IPS-20b (cell line): ENCODE data around the gene LAP3.

Source experiments
- H3K27ac ChIP-seq: one replicate; pipeline ENCODE4 v1.5.1; 2013; ENCODE audit warnings: low read length
- H3K27me3 ChIP-seq: 2 replicates; pipeline ENCODE4 v1.6.1; 2013; ENCODE audit warnings: mild to moderate bottlenecking, low read length, inconsistent platforms; ENCODE audit not compliant: insufficient read depth
- H3K36me3 ChIP-seq: 2 replicates; pipeline ENCODE4 v1.6.1; 2013; ENCODE audit warnings: low read depth, mild to moderate bottlenecking, inconsistent platforms, low read length, moderate library complexity; ENCODE audit not compliant: insufficient read depth
- H3K4me1 ChIP-seq: 2 replicates; pipeline ENCODE4 v1.6.1; 2013; ENCODE audit warnings: mild to moderate bottlenecking, control low read depth, inconsistent platforms, low read length, moderate library complexity; ENCODE audit not compliant: insufficient read depth
- H3K4me3 ChIP-seq: 2 replicates; pipeline ENCODE4 v1.5.1; 2013; ENCODE audit warnings: mild to moderate bottlenecking, low read length, inconsistent platforms
- H3K9ac ChIP-seq: 2 replicates; pipeline ENCODE4 v1.6.1; 2013; ENCODE audit warnings: low read depth, mild to moderate bottlenecking, inconsistent platforms, low read length, moderate library complexity
- H3K9me3 ChIP-seq: 2 replicates; pipeline ENCODE4 v1.6.1; 2013; ENCODE audit warnings: mild to moderate bottlenecking, low read depth, low read length, inconsistent platforms; ENCODE audit not compliant: insufficient read depth

The LAP3 gene

GRCh38 chr4:17630228-17630627, 53.2 kb downstream of the LAP3 start:
- no peaks in the 10 kb centered on the region for H3K9me3 ChIP-seq
- no peaks in the 10 kb centered on the region for H3K4me1 ChIP-seq
- no peak overlapping the region for H3K27ac ChIP-seq
- no peak overlapping the region for H3K4me3 ChIP-seq
- peaks cover 99% of the 10 kb centered on the region for H3K36me3 ChIP-seq
- H3K9ac ChIP-seq, result no peak overlapping the region
- no peaks in the 10 kb centered on the region for H3K27me3 ChIP-seq

- H3K9me3 ChIP-seq, result no peaks in the 10 kb centered on the region
- no peak overlapping the region for H3K9ac ChIP-seq
- H3K27me3 ChIP-seq, result no peaks in the 10 kb centered on the region
- peaks cover 73% of the 10 kb centered on the region for H3K36me3 ChIP-seq
- H3K27ac ChIP-seq, result no peak overlapping the region
- no peaks in the 10 kb centered on the region for H3K4me1 ChIP-seq
- H3K4me3 ChIP-seq, result no peak overlapping the region
Measured at GRCh38 chr4:17633600-17633999, 56.6 kb downstream of the LAP3 start.

GRCh38 chr4:17635056-17635455, 58.1 kb downstream of the LAP3 start:
- no peak overlapping the region for H3K27ac ChIP-seq
- no peaks in the 10 kb centered on the region for H3K9me3 ChIP-seq
- no peak overlapping the region for H3K9ac ChIP-seq
- H3K4me1 ChIP-seq, result no peaks in the 10 kb centered on the region
- H3K27me3 ChIP-seq, result no peaks in the 10 kb centered on the region
- H3K4me3 ChIP-seq, result no peak overlapping the region
- H3K36me3 ChIP-seq, result peaks cover 58% of the 10 kb centered on the region

- Histone ChIP-seq H3K9ac (no peak overlapping the region), H3K9me3 (no peaks in the 10 kb centered on the region), H3K27ac (no peak overlapping the region), H3K4me3 (no peak overlapping the region), H3K27me3 (no peaks in the 10 kb centered on the region), H3K36me3 (peaks cover 46% of the 10 kb centered on the region), H3K4me1 (no peaks in the 10 kb centered on the region)
Measured at GRCh38 chr4:17636341-17636695, 59.3 kb downstream of the LAP3 start.

GRCh38 chr4:17636696-17637622, 60.0 kb downstream of the LAP3 start:
- peaks cover 40% of the 10 kb centered on the region for H3K36me3 ChIP-seq
- H3K27me3 ChIP-seq, result peaks cover under 1% of the 10 kb centered on the region; the same call in 1 of the 2 replicates
- H3K27ac ChIP-seq, result no peak overlapping the region
- H3K4me3 ChIP-seq, result no peak overlapping the region
- H3K9me3 ChIP-seq, result no peaks in the 10 kb centered on the region
- no peaks in the 10 kb centered on the region for H3K4me1 ChIP-seq
- H3K9ac ChIP-seq, result no peak overlapping the region

GRCh38 chr4:17639136-17639535, 62.1 kb downstream of the LAP3 start:
- Histone ChIP-seq H3K9ac (no peak overlapping the region), H3K9me3 (no peaks in the 10 kb centered on the region), H3K27me3 (peaks cover 18% of the 10 kb centered on the region), H3K27ac (no peak overlapping the region), H3K4me3 (no peak overlapping the region), H3K36me3 (peaks cover 18% of the 10 kb centered on the region), H3K4me1 (no peaks in the 10 kb centered on the region)

GRCh38 chr4:17642398-17642783, 65.4 kb downstream of the LAP3 start:
- H3K27me3 ChIP-seq, result peaks cover 18% of the 10 kb centered on the region
- H3K27ac ChIP-seq, result no peak overlapping the region
- H3K36me3 ChIP-seq, result no peaks in the 10 kb centered on the region
- no peak overlapping the region for H3K9ac ChIP-seq
- no peaks in the 10 kb centered on the region for H3K9me3 ChIP-seq
- H3K4me3 ChIP-seq, result peak overlapping the region; percentile 54; the same call in 1 of the 2 replicates
- no peaks in the 10 kb centered on the region for H3K4me1 ChIP-seq

GRCh38 chr4:17646693-17647092, 69.7 kb downstream of the LAP3 start:
- Histone ChIP-seq H3K4me1 (no peaks in the 10 kb centered on the region), H3K9me3 (no peaks in the 10 kb centered on the region), H3K27ac (no peak overlapping the region), H3K36me3 (no peaks in the 10 kb centered on the region), H3K4me3 (no peak overlapping the region), H3K9ac (no peak overlapping the region), H3K27me3 (peaks cover 18% of the 10 kb centered on the region)

- Histone ChIP-seq H3K9ac (no peak overlapping the region), H3K4me3 (no peak overlapping the region), H3K27ac (no peak overlapping the region), H3K27me3 (peaks cover 15% of the 10 kb centered on the region), H3K36me3 (no peaks in the 10 kb centered on the region), H3K9me3 (no peaks in the 10 kb centered on the region), H3K4me1 (no peaks in the 10 kb centered on the region)
Measured at GRCh38 chr4:17647176-17647806, 70.3 kb downstream of the LAP3 start.

- H3K9me3 ChIP-seq, result no peaks in the 10 kb centered on the region
- H3K27me3 ChIP-seq, result peaks cover 8% of the 10 kb centered on the region
- H3K4me1 ChIP-seq, result no peaks in the 10 kb centered on the region
- no peaks in the 10 kb centered on the region for H3K36me3 ChIP-seq
- no peak overlapping the region for H3K4me3 ChIP-seq
- no peak overlapping the region for H3K9ac ChIP-seq
- no peak overlapping the region for H3K27ac ChIP-seq
Measured at GRCh38 chr4:17647927-17648326, 70.9 kb downstream of the LAP3 start.

- no peak overlapping the region for H3K27ac ChIP-seq
- no peak overlapping the region for H3K4me3 ChIP-seq
- H3K36me3 ChIP-seq, result no peaks in the 10 kb centered on the region
- H3K9me3 ChIP-seq, result no peaks in the 10 kb centered on the region
- H3K27me3 ChIP-seq, result no peaks in the 10 kb centered on the region
- H3K9ac ChIP-seq, result no peak overlapping the region
- no peaks in the 10 kb centered on the region for H3K4me1 ChIP-seq
Measured at GRCh38 chr4:17650406-17650805, 73.4 kb downstream of the LAP3 start.

GRCh38 chr4:17654701-17655100, 77.7 kb downstream of the LAP3 start:
- no peaks in the 10 kb centered on the region for H3K27me3 ChIP-seq

More at GRCh38 chr4:17654701-17655100, 77.7 kb downstream of the LAP3 start:
- Histone ChIP-seq H3K4me3 (no peak overlapping the region), H3K9me3 (no peaks in the 10 kb centered on the region), H3K9ac (no peak overlapping the region), H3K36me3 (no peaks in the 10 kb centered on the region), H3K4me1 (no peaks in the 10 kb centered on the region), H3K27ac (no peak overlapping the region)
